GM18858 (cell line): ENCODE data around the gene CUX1.

Experiments
- ATAC-seq: cut with Tn5 transposase; IDR thresholded peaks from one replicate; pipeline ENCODE4 v1.9.1; 2021; ENCODE audit not compliant: unreplicated experiment

CUX1 gene

DNA sequence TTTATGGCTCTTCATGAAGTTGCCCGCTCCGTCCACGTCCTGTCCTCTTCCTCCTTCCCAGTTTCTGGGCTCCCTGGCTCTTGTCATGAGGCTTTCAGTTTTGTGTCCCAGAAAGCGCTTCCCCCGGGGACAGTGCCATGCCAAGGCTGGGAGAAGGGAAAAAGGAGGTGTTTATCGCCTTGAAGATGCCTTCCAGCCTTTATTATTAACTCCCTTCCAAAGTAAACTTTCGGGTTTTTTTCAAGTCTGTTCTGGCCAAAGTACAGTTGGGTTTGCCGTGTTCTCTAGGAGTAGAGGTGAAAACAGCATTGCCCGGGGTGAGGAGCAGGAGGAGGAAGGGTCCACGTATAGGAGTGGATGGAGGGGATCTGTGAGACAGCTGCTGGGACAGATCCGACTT, 117.2 kb downstream of the CUX1 start:
- ATAC-seq: no peak

DNA sequence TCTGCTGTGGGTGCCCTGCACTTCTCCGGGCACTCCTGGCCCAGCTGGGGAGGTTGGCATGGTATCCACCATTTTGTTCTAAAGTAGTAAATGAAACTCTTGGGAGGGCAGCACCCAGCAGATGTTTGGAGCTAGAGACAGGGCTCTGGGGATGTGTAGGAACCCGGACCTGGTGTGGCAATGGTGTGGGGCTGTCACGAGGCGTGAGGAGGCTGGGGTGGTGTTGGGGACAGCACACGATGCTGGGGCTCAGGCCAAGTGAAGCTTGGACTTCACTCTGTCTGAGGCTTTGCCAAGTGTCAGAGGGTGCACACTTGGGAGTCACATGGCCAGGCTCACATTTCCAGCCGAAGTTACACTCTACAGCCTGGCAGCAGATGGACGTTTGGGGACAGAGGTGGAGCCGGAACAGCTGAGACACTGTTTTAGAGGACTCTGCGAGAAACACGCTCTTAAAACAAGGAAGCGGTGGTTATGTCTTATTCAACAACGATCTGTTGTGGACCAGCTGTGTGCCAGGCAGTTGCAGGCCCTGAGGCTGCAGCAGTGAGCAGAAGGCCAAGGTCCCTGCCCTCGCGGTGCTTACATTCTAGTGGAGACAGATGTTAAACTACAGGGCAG, 118.2 kb downstream of the CUX1 start:
- ATAC-seq: no peak

DNA sequence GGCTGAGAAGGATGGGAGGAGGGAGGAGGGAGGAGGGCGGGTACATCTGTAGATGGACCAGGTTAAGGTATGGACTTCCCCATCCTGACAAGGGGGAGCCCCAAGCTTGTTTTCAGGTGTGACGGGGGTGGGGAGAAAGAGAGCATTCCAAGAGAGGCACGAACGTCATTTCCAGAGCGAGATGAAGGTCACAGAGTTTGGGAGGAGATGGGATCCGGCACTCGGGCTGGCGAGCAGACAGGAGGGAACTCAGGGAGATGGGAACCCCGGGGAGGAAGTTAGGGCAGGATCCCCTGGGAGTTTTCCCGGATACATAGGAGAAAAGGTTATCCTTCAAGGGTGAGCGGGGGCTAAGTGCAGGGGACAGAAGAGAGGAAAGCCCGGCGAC, 118.8 kb downstream of the CUX1 start:
- ATAC-seq: no peak

DNA sequence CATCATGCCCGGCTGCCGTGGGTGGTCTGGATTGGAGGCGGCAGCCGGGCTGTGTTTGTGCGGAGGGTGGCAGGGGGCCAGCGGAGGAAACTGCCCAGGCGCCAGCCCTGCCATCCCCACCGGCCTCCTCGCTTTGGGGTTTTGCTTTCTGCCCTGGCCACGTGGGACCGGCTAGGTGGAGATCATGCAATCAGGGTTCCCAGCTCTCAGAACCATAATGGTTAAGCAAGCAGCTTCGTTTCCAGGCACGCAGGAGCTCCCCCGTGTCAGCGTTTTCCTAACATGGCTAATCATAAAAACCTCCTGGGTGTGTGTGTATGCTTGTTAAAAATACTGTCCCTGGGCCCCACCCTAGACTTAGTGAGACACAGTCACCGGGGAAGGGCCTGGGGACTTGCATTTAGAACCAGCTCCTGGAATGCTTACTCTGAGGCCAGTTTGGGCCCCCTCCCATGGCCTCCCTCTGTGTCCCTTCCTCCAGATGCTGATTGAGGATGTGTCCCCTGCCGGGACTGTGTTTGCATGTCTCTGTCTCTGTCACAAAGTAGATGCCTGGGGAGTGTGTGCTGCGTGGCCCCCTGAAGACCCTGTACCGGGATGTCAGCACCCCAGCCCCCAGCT, 119.3 kb downstream of the CUX1 start:
- no peak for ATAC-seq

DNA sequence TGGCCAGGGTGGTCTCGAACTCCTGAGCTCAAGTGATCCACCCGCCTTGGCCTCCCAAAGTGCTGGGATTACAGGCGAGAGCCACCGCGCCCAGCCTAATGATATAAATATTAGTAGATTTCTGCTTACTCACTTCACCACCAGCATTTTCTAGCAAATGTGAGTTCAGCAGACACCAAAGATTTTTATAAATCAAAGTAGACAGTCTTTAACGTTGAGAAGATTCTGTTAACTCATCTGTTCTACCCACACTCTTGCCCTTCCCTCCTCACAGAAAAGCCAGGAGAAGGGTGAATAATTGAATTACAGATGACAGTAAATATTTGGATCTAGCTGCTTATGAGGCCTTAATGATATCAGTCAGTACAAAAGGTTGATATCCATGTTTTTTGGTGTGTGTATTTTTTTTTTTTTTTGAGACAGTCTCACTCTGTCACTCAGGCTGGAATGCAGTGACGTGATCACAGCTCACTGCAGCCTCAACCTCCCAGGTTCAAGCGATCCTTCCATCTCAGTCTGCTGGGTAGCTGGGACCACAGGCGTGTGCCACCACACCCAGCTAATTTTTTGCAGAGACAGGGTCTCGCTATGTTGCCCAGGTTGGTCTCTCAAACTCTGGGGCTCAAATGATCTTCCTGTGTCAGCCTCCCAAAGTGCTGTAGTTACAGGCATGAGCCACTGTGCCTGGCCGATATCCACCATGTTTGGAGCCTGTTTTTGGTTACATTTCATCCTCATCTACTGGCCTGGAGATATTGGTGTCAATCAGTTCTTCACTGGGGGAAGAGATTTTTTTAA, 120.5 kb downstream of the CUX1 start:
- ATAC-seq: no peak

DNA sequence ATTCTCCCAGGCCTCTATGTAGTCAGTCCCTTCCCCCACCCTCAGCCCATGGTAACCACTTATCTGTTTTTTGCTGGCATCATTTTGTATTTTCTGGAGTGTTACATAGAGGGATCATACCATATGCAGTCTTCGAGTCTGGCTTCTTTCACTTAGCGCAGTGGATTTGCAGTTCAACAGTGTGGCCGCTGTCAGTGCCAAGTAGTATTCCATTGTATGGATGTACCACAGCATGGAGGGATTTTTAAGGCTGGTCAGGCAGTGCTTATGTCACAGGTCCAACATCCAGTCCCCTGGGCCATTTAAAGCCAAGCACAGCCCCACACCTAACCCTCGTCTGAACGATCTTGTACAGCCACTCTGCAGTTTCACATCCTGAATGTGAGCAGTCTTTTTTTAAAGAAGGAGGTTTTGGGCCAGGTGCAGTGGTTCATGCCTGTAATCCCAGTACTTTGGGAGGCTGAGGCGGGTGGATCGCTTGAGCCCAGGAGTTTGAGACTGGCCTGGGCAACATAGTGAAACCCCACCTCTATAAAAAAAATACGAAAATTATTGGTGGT, 121.8 kb downstream of the CUX1 start:
- ATAC-seq: no peak

DNA sequence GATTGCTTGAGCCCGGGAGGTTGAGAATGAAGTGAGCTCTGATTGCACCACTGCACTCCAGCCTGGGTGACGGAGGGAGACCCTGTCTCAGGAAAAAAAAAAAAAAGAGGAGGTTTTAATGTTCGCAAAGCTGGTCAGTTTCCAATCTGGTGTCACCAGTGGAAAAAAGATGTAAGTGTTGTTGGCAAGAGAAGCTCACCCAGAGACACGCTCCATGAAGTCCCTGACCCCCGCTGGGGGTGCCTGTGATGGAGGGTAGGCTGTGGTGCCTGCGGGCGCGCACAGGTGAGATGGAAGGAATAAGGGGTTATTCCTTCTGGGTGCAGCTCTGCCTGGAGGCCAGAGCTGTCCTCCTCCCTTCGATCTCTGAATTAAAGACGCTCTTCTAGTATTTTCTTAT, 122.7 kb downstream of the CUX1 start:
- no peak for ATAC-seq

DNA sequence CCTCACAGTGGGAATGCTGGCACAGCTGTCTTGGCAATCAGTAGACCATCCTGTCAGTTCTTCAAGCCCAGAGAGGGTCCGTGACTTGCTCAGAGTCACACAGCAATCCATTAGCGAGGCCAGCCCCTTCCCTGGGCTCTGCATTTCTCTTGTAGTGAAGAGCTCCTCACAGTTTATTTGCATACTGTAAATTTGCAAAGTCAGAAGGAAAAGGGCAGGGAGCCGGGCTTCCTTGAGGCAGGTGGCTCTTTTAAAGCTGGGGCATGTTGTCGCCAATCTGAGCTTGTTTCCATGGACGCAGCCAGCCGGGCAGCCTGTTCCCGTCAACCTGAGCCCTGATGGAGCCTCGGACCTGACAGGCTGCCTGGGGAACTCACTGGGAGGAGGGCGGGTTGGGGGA, 123.4 kb downstream of the CUX1 start:
- no peak for ATAC-seq

DNA sequence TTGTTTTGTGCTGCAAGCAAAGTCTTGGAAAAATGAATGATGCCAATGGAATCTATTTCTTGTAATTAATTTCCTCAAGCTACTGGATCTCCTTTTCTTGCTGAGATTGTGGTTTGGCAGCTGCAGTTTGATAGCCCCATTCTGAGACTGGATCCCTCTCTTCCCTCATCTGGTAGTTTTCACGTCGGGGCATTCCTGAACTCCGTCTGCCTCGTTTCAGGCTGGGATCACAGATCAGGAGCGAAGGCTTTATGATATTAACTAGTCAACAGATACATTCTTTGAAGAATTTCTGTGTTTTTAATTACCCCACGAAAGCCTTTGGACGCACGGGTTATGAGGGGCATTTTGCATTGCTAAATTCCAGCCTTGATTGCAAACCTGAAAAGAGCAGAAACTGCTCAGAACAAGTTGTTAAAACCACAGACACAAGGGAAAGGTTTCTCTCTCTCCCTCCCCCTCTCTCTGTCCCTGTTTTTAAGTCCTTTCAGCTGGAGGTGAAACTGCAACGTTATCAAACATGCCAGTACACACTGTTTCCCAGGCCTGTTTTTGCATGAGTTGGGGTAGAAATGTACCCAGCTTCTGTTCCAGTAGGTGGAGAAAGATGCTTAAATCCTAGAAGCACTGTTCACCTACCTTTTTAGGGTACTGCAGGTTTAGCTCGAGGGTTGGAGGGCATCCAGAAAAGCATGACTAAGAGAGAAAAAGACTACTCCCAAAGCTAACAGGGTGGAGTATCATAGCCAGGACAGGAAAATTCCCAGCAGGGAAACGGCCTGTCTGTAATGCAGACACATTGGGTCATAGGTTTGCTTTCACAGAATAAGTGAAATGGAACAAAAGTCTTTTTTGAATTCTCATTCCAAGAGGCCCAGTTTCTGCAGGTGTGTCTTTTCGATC, 124.3 kb downstream of the CUX1 start:
- ATAC-seq: no peak

DNA sequence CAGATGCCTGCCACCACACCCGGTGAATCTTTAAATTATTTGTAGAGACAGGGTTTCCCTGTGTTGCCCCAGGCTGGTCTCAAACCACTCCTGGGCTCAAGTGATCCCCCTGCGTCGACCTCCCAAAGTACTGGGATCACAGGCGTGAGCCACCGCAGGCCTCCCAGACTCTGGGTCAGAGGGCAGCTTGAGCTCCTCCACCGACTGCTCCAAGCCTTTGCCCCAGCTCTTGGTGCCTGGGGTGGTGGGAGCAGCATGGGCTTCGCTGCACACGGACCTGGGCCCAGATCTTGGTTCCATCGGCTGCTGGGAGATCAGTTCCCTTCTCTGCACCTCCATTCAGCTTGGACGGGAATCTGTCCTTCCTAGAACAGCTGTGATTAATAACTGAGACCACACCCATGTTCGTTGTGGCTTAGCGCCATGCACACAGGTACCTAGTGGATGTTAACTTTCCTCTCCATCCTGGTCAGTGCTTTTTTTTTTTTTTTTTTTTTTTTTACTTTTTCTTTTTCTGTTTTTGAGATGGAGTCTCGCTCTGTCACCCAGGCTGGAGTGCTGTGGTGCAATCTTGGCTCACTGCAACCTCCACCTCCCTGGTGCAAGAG, 125.3 kb downstream of the CUX1 start:
- no peak for ATAC-seq

DNA sequence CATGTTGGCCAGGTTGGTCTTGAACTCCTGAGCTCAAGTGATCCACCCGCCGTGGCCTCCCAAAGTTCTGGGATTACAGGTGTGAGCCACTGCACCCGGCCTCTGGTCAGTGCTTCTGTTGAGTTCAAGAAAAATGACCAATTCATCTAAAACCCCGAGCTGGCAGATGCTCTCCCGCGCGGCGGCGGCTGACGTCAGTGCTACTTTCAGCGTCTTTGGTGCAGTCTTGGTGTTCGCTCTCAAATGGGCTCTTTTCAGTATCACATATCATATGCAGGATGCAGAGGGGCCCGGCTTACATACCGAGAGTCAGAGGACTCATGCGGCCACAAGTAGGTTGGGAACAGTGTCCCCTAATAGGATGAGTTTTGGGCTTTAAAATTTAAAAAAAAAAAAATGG, 125.9 kb downstream of the CUX1 start:
- no peak for ATAC-seq

DNA sequence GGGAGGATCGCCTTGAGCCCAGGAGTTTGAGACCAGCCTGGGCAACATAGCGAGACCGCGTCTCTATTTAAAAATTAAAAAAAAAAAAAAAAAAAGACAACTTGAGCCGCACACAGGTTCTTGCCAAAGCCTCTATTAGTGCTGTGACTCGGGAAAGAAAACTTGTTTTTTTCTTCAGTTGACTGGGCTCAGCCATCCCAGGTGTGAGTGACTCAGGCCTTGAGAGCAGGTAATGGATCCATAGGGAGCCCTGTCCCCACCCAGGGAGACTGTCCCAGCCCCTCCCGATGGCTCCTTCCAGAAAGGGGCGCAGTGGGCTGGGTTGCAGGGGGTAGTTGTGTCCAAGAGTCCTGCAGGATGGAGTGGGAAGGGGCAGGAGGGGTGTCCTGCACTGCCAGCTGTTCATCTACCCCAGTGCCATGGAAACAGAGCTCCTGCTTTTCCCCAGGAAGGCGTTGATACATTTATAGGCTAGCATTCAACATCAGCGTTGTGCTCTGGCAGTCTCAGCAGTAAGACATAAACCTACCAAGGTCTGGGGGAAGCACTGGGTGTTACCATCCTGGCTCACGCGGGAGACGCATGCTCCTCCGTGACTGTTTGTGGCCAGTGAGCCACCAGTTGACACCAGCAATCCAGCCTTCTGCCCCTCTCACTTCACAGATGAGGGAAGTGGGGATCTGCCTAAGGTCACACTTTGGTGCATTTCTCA, 126.6 kb downstream of the CUX1 start:
- no peak for ATAC-seq

DNA sequence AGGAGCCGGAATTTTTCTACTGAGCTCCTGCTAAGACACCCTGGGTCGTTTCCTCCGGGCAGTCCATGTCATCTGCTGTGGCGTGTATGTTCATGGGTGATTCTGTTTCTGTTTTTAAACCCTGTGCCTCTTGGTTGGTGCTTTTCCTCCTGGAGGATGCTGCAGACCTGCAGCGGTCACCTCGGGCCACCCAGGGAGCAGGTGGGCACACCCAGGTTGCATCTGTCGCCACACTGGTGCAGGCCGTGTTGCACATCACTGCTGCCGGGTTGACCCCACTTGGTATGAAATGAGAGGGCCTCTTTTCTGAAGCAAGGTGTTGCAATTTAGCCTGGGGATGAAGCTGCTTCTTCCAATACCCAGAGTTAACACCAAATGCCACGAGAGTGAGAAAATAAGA, 127.2 kb downstream of the CUX1 start:
- ATAC-seq: no peak

DNA sequence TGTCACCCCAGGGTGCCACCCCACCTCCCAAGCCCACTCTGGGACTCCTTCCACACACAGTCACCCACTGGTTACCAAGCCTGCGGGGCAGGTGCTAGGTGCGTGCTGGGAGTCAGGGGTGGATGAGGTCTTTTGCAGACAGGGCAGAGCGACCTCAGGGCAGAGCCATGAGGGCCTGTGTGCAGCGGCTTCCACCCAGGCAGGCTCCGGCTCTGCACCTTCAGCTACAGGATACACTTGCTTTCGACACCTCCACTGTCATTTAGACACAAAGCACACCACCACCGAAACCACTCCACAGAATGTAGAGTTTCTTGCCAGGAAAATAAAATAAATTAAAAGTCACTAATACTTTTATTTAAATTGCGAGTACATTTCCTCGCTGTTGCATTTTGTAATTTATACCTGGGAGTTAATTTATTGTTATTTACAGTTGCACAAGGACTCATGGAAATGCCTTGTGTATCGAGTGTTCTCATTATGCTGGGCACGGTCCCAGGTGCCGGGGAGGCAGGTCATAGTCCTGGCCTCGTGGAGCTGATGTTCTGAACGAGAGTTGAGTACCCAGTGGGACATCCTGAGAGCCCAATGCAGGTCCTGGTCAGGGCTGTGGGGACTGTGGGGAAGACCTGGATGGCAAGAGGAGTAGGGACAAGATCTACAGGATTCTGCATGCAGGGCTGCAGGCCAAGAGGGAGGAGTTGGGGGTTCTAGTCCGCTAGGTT, 127.8 kb downstream of the CUX1 start:
- ATAC-seq: no peak

DNA sequence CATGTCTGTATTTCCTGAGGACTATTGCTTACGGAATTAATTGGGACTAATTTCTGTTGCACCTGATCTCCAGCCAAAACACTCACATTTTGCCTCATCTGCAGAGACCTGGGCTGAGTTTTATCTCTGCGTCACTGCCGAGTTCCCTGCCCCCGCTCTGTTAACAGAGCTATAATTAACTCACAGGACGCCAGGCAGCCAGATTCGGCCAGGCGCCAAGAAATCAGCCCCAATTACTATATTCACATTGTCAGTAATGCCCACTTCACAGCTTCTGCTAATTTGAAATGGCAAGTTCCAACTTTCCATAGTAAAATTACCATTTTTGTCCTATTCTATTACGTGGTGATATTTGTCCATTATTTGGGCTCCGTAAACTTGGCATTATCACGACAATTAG, 130.5 kb downstream of the CUX1 start:
- no peak for ATAC-seq

DNA sequence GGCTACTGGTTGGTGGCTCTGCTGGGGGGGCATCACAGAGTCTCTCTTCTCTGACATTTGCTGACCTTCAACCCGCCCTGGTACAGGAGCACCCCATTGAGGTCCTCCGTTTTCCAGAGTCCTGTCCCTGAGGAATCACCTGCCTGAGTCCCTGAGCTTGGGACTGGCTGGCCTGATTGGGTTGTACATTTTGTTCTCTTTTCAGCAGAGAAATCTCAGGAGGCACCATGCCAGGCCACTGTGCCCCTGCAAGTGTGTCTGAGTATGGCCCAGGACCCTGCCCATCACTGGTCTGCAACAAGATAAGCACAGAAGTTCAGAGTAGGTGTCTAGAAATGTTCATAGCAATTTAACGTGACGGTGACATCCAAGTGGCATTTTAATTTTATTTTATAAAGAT, 131.2 kb downstream of the CUX1 start:
- ATAC-seq: no peak

DNA sequence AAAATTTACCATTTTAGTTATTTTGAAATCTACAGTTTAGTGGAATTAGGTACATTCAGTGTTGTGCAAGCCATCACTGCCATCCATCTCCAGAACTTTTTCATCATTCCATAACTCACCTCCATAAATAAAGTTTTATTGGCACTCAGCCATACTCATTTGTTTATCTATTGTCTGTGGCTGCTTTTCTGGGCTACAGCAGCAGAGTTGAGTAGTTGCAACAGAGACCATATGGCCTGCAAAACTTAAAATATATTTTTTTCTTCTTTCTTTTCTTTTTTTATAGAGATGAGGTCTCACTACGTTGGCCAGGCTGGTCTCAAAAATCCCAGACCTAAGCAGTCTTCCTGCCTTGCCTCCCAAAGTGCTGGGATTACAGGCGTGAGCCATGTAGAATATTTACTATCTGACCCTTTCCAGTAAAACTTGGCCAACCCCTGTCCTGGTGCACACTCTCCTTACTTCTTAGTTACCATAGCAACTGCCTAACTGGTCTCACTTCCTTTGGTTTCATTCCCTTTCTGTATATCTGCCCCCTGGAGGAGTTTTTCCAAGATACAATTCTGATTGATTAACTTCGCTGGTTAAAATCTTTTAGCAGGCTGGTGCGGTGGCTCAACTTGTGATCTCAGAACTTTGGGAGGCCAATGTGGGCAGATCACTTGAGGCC, 133.2 kb downstream of the CUX1 start:
- no peak for ATAC-seq

DNA sequence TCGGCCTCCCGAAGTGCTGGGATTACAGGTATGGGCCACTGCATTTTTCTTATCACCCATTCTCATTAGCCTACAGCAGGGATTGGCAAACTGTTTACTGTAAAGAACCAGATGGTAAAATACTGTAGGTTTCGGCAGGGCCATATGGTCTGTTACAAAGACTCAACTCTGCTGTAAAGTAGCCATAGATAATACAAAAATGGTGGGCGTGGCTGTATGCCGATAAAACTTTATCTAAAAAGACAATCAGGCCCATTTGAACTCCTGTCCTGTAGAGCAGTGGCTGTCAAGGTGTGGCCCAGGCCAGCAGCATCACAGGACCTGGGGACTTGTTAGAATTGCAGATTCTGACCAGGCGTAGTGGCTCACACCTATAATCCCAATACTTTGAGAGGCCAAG, 134.3 kb downstream of the CUX1 start:
- ATAC-seq: no peak
